ENCODE measurements around the gene ARL16.

GRCh38 chr17:81703747-81704654 lies 20.4 kb upstream of the ARL16 start:
- TF ChIP-seq POLR2AphosphoS5 (IDR thresholded peaks at IDR 0.05) (no peak), CTCF (IDR thresholded peaks at IDR 0.05 in 8 of 11, conservative IDR thresholded peaks at IDR 0.05 in 3 of 11) (no peak)

Measured in spleen (tissue), 7 donors.